ENCODE measurements around the gene RPL11.

The RPL11 gene

DNA sequence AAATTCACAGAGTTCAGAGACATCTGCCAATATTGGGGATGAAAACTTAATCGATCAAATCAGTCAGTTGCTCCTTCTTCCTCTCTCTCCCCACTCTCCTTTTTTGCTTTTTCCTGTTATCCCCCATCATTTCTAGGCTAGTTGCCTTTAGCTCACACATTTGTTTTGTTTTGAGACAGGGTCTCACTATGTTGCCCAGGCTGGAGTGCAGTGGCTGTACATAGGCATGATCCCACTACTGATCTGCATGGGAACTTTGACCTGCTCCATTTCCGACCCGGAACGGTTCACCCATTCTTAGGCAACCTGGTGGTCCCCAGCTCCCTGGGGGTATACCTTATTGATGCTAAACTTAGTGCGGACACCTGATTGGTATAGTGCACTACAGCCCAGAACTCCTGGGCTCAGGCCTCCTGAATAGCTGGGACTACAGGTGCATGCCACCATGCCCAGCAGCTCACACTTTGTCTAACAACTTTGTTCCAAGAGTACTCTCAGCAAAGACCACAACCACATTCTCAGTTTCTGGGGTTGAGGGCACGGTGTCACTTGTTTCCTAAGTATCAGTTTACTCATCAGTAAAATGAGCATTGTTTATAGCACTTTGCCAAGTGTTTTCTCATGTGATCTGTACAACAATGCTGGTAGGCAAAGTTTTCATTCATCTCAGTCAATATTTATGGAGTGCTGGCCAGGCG, 45.0 kb downstream of the RPL11 start:
- no peak for DNase-seq

DNA sequence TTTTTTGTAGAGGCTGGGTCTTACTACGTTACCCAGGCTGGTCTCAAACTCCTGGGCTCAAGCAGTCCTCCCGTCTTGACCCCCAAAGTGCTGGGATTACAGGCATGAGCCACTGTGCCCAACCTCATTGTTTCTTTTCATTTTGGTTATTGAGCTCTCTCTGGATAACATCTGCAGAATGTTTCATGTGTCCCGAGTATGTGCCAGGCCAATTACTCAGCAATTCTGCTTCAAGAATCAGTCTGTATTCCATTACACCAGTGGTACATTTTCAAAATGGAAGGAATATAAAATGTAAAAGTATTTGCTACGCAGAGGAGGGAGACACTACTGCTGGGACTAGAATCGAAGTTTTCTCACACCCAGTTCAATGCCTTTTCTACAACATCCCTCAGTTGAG, 50.0 kb downstream of the RPL11 start:
- DNase-seq = no peak

DNA sequence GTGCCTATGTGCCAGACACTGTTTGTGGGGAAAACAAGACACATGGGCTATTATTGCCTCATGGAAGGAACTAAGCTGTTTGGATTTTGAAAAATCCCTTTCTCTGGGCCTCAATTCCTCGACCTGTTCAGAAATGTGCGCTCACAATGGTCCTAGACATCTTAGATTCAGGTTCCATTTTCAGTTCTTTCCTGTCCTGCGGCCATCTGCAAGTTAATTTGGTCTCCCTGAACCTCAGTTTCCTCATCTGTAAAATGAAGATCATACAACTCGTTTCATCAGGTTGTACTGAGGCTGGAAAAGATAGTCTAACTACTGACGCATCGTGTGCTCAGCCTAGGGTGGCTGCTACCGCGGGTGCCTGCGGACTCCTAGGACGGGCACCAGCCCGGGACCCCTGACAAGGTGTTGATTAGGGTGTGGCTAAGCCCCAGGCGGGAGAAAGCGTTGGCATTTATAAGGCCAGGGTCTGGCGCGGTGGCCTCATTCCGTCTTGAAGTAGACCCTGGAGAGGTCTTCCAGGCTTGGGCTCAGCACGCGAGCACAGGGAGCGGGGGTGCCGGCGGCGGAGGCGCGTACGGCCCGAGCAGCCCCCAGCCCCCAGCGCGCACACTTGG, 51.2 kb downstream of the RPL11 start:
- DNase-seq = no peak

DNA sequence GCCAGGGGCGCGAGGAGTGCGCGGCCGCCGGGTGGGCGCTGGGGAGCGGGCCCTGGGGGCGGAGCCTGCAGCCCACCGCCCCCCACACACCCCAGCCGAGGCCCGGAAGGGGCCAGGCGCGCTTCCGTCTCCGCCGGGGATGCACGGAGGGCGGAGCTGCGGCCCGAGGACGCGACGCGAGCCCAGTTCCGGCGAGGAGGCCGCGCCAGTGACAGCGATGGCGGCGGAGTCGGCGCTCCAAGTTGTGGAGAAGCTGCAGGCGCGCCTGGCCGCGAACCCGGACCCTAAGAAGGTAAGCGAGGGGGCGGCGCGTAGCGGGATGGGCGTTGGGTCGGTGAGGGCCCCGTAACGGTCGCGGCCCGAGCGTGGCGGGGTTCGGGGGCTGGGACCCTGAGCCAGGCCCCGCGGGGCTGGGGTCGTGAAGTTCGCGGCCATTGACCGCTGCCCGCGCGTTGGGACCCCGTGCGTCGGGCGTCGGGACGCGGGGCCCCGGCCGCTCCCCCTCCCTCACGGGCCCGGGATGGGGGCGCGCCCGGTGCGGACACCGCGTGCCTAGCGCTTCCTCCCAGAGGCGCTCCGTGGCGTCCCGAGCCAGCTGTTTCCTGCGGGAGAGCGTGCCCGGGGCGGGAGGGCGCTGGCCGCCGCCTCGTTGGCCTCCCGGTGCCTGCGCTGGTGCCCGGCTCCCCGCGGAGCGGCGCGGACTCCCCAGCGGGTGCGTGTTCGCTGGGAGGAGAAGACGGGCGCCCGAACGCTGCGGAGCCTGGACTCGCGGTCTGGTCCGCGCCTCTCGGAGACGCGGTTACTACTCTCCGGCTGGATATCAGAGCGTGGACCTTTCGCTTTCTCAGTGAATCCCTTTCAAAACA, 51.9 kb downstream of the RPL11 start, which contains the start of gene ELOA:
ELOA (plus strand) TSS at position 185 of the 866 bp plus-strand sequence; CDS start at position 218, 33 bp downstream.
- DNase-seq = peak; percentile 77

DNA sequence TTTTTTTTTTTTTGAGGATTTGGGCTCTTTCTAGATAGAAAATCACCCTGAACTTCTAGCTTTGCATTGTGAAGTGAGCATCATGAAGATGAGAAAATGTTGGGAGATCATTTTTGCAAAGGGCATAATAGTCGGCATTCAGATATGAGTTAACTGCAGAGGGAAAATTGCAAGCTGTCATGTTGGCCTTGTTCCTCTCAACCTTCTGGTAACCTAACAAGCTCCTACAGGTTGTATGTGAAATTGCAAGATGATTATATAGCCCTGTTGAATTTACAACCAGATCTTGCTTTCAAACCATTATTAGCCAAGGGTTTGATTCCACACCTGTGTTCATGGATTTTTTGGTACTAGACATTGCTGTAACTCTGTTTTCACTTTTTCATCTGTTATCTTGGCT, 53.9 kb downstream of the RPL11 start:
- no peak for DNase-seq
